ENCODE measurements around the gene PJVK.

The PJVK gene

DNA sequence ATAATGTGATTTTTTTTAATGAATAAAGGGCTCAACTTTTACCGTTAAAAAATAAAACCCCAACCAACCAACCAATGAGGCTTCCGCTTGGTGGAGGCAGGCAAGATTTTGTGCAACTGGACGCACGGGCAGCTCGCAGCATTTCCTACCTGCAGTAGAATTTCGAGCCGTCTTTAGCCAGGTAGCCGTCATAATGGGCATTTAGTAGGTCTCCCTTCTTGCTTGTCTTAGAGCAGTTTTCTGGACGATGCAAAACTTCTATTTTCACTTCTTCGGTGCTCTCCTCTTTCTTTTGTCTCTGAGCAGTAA lies 26.9 kb downstream of the PJVK start:
- Histone ChIP-seq H3K9me3 (no peaks in the 10 kb centered on the region), H3K4me1 (peaks cover 0 to 49% (median 27%) of the 10 kb centered on the region in 4 donors), H3K27me3 (no peaks in the 10 kb centered on the region), H3K4me3 (peak overlapping the region; percentile 89 to 92), H3K27ac (peak overlapping the region; percentile 90 to 91), H3K36me3 (no peaks in the 10 kb centered on the region)
- intact Hi-C loops (cut with DNase I; ENCODE audit: low total_unique reads), result no loop called here
- no peak for DNase-seq
- no peak for TF ChIP-seq CTCF (IDR thresholded peaks at IDR 0.05)

GRCh38 chr2:178478439-178479274 lies 27.5 kb downstream of the PJVK start, which contains the start of gene FKBP7:
Gene FKBP7, minus strand, starts transcription at chr2:178478600. Its CDS starts 101 bp downstream, at chr2:178478499.
- Histone ChIP-seq H3K4me1 (peaks cover 0 to 54% (median 30%) of the 10 kb centered on the region in 4 donors), H3K27ac (peak within 1 kb of the TSS; percentile 90 to 91)

GRCh38 chr2:178479275-178479616 lies 28.1 kb downstream of the PJVK start:
- H3K9me3 ChIP-seq, result no peaks in the 10 kb centered on the region
- peaks cover 0 to 54% (median 33%) of the 10 kb centered on the region in 4 donors for H3K4me1 ChIP-seq
- no peaks in the 10 kb centered on the region for H3K36me3 ChIP-seq
- no peak for DNase-seq
- H3K27ac ChIP-seq, result peak overlapping the region; percentile 90 to 91
- intact Hi-C loops (cut with DNase I; ENCODE audit: low total_unique reads), result no loop called here
- no peak for TF ChIP-seq CTCF (IDR thresholded peaks at IDR 0.05)
- peak overlapping the region; percentile 89 to 92 for H3K4me3 ChIP-seq
- H3K27me3 ChIP-seq, result no peaks in the 10 kb centered on the region

More at GRCh38 chr2:178478439-178479274, 27.5 kb downstream of the PJVK start, which contains the start of gene FKBP7:
- intact Hi-C loops (cut with DNase I; ENCODE audit: low total_unique reads), result no loop called here
- TF ChIP-seq CTCF (IDR thresholded peaks at IDR 0.05), result peak in 1 of 2 experiments; percentile 39
- Histone ChIP-seq H3K4me3 (peak within 1 kb of the TSS; percentile 89 to 92), H3K27me3 (no peaks in the 10 kb centered on the region), H3K36me3 (no peaks in the 10 kb centered on the region), H3K9me3 (no peaks in the 10 kb centered on the region)
- DNase-seq, result peak; percentile 85 to 94

DNA sequence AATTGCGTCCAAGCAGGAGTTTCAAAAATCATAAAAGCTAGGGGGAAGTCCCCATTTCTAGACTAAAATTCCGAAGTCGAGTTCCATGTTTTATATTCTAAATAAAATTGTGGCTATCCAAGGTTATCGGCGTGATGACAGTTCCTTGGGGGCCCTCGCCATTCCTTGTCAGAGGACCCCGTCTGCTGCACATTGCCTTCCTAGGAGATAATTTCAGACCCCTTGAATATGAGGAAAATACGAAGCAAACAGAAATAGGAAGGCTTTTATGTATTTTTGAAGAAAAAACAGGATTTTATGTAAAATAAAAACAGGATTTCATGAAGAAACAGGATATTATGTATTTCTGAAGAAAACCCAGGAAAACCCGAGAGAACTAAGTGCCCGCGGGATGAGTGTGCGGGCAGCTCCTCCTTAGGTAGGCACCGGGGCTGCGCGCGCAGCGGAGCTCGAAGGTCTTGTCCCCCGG lies 28.6 kb downstream of the PJVK start:
- no peaks in the 10 kb centered on the region for H3K27me3 ChIP-seq
- peaks cover 0 to 56% (median 38%) of the 10 kb centered on the region in 4 donors for H3K4me1 ChIP-seq
- peak overlapping the region; percentile 89 to 92 for H3K4me3 ChIP-seq
- no peaks in the 10 kb centered on the region for H3K9me3 ChIP-seq
- DNase-seq, result no peak
- intact Hi-C loops (cut with DNase I; ENCODE audit: low total_unique reads), result loop anchor here (2.0 kb wide), 1 partner anchor 29 kb away; the partner anchor contains the start of genes PJVK and PRKRA
- peak overlapping the region; percentile 90 to 91 for H3K27ac ChIP-seq
- no peak for TF ChIP-seq CTCF (IDR thresholded peaks at IDR 0.05)
- H3K36me3 ChIP-seq, result no peaks in the 10 kb centered on the region

DNA sequence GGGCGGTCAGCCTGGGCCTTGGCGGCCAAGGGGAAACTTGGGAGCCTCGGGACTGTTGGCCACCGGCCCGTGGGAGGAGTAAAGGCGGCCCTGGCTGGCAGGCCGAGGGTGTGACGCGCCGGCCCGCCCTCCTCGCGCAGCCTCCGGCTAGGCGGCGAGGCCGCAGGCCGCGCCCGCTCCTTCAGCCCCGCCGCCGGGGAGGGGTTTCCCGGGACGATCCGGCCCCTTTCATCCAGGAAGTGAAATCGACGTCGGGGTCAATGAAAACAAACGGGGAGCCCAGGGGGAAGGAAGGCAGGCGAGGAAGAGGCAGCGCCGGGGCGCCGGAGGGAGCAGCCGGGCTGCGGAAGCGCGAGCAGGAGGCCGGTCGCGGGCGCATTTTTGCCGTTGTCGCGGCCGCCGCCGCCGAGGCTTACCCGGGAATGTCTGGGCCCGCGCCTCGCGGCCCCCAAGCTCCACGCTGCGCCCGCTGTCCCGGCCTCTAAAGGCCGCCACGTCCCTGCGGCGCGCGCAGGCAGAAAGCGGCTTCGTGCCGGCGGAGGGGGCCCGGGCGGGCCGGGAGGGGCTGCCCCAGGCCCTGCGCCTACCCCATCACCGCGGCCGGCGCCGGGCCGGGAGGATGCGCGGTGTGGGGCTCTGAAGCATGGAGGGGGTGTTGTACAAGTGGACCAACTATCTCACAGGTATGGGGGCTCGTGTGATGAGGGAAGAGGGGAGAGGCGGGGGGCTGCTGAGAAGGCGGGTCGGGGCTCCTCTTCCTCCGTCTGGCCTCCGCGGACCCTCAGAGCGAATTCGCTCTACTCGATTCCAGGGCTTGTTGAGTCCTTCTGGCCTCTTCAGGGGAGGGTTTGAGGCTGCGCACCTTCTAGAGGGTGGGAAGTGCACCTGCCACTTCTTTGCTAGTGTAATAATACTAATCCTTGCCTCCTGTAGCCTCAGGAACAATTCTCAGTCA lies 29.3 kb downstream of the PJVK start, which contains the start of gene PLEKHA3:
PLEKHA3 (plus strand) TSS at position 231 of the 955 bp plus-strand sequence; CDS start at position 644, 413 bp downstream.
- Histone ChIP-seq H3K9me3 (no peaks in the 10 kb centered on the region), H3K27me3 (no peaks in the 10 kb centered on the region), H3K36me3 (no peaks in the 10 kb centered on the region), H3K4me1 (peaks cover 0 to 63% (median 44%) of the 10 kb centered on the region in 4 donors), H3K4me3 (peak within 1 kb of the TSS; percentile 89 to 92), H3K27ac (peak within 1 kb of the TSS; percentile 90 to 91)
- intact Hi-C loops (cut with DNase I; ENCODE audit: low total_unique reads), result loop anchor here (2.0 kb wide), 1 partner anchor 30 kb away; the partner anchor contains the start of genes PJVK and PRKRA
- DNase-seq, result peak; percentile 97 to 99
- TF ChIP-seq CTCF (IDR thresholded peaks at IDR 0.05), result no peak
